ENCODE measurements around the gene OGDH.
"Not testable (repeated sequence)": the region's sequence is repeated elsewhere in the genome, so short reads cannot be mapped to it uniquely, and the experiment has no call there.

Gene OGDH

DNA sequence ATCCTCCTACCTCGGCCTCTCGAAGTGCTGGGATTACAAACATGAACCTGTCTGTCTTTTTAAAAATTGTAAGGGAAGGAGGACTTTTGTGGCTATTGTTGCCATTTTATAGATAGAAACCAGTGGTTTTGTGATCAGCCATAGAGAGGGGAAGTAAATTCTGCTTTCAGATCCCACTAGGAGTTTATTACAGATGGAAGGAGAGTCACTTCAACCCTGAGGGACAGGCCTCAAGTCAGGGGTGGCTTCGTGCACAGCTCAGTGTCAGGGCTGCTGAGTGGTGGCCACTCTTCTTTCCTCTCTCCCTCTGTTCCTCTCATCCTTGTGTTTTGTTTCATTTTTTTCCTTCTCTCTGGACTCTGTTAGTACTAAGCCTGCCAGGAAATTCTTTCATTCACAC is 60.8 kb downstream of the OGDH start:
- no peak for DNase-seq (ENCODE audit: low spot score)

DNA sequence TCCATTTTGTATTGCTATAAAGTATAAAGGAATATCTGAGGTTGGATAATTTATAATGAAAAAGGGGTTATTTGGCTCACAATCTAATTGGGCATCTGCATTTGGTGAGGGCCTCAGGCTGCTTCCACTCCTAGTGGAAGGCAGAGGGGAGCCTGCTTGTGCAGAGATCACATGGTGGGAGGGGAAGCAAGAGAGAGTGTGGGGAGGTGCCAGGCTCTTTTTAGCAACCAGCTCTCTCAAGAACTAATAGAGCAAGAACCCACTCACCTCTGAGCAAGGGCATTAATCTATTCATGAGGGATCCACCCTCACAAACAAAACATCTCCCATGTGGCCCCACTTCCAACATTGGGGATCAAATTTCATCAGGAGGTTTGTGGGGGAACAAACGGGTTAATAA is 64.6 kb downstream of the OGDH start:
- no peak for DNase-seq (ENCODE audit: low spot score)

GRCh38 chr7:44673324-44673723 is 66.9 kb downstream of the OGDH start:
- no peak for DNase-seq (ENCODE audit: low spot score)

- no peak for DNase-seq (ENCODE audit: low spot score)
Observed at GRCh38 chr7:44673771-44674170, 67.3 kb downstream of the OGDH start.

DNA sequence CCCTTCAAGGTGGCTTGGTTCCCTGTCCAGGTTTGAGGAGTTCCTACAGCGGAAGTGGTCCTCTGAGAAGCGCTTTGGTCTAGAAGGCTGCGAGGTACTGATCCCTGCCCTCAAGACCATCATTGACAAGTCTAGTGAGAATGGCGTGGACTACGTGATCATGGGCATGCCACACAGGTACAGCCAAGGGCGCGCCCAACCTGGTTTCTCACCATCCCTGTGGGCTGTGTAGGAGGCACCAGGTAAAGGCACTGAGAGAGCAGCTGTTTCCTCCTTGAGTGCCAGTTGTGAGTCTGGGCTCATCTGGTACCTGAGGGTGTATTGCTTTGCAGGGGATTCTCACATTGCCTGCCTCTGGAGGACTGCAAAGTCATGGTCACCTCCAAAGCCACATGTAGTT is 68.0 kb downstream of the OGDH start:
- DNase-seq (ENCODE audit: low spot score), result no peak

- no peak for DNase-seq (ENCODE audit: low spot score)
Observed at GRCh38 chr7:44676776-44677175, 70.3 kb downstream of the OGDH start.

DNA sequence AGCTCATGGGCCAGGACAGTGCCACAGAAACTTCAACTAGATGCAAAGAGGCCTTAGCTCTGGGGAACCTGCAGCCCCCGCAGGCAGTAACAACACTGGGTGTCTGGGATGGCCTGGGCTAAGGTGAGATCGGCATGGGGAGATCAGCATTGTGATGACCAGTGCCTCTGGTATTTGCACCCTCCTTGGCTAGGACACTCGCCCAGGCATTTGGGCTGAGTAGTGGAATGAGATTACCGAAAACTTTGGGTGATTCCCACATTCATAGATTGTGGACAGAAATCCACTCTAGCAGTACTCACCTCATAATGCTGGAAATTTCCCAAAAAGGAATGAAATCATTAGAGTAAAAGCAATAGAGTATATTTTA is 71.7 kb downstream of the OGDH start:
- DNase-seq (ENCODE audit: low spot score), result no peak

GRCh38 chr7:44678471-44679179 is 72.2 kb downstream of the OGDH start:
- DNase-seq (ENCODE audit: low spot score), result no peak

DNA sequence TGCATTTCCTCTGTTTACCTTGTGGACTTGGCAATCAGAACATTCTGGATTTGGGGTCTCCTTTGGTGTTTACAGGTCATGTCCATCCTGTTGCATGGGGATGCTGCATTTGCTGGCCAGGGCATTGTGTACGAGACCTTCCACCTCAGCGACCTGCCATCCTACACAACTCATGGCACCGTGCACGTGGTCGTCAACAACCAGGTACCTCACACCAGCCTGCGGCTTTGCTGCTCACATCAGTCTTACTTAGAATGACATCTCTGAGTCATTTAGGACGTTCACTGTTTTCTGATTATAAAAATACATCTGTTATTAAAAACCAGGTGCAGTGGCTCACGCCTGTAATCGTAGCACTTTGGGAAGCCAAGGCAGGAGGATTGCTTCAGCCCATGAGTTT is 75.2 kb downstream of the OGDH start:
- no peak for DNase-seq (ENCODE audit: low spot score)

GRCh38 chr7:44685723-44686122 is 79.3 kb downstream of the OGDH start:
- no peak for DNase-seq (ENCODE audit: low spot score)

- DNase-seq (ENCODE audit: low spot score), result no peak
Observed at GRCh38 chr7:44689427-44689826, 83.0 kb downstream of the OGDH start.

DNA sequence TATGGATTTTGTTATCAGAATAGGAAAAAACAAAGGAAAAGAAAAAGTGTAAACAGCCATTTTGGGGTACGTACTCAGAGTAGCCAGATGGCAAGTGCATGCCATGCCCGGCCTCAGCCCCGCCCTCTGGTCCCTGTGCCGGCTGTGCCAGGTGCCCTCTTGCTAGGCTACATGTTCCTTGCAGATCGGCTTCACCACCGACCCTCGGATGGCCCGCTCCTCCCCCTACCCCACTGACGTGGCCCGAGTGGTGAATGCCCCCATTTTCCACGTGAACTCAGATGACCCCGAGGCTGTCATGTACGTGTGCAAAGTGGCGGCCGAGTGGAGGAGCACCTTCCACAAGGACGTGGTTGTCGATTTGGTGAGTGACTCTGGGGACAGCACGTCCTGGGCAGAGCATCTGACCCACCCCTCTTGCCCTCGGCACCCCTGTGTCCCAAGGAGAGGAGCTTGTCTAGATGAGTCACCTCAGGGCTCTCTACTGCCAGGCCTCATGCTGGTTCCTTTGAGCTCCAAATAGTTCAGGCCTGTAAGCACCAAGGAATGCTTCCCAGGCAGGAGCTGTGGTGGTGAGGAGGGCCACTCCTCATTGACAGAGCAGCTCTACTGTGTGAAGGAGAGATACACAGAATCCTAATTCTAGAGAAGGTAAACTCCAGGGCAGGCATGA is 87.3 kb downstream of the OGDH start:
- DNase-seq (ENCODE audit: low spot score), result no peak

GRCh38 chr7:44694326-44694725 is 87.9 kb downstream of the OGDH start:
- no peak for DNase-seq (ENCODE audit: low spot score)

GRCh38 chr7:44694766-44695165 is 88.3 kb downstream of the OGDH start:
- no peak for DNase-seq (ENCODE audit: low spot score)

- no peak for DNase-seq (ENCODE audit: low spot score)
Observed at GRCh38 chr7:44695756-44696155, 89.3 kb downstream of the OGDH start.

GRCh38 chr7:44696728-44697127 is 90.3 kb downstream of the OGDH start:
- no peak for DNase-seq (ENCODE audit: low spot score)

GRCh38 chr7:44697136-44698045 is 91.0 kb downstream of the OGDH start:
- no peak for DNase-seq (ENCODE audit: low spot score)

GRCh38 chr7:44698046-44698580 is 91.7 kb downstream of the OGDH start:
- DNase-seq (ENCODE audit: low spot score), result no peak

DNA sequence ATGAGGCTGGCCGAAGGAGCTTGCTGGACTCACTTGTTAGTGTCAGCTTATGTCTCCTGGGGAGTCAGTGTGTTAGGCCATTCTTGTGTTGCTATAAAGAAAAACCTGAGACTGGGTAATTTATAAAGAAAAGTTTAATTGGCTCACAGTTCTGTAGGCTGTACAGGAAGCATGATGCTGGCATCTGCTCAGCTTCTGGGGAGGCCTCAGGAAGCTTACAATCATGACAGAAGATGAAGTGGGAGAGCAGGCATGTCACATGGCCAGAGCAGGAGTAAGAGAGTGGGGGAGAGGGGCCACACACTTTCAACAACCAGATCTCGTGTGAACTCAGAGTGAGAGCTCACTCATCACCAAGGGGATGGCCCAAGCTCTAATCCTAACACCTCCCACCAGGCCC is 93.2 kb downstream of the OGDH start:
- DNase-seq (ENCODE audit: low spot score), result not testable (repeated sequence)

GRCh38 chr7:44700322-44700721 is 93.9 kb downstream of the OGDH start:
- no peak for DNase-seq (ENCODE audit: low spot score)

- not testable (repeated sequence) for DNase-seq (ENCODE audit: low spot score)
Observed at GRCh38 chr7:44703391-44703790, 97.0 kb downstream of the OGDH start.

DNA sequence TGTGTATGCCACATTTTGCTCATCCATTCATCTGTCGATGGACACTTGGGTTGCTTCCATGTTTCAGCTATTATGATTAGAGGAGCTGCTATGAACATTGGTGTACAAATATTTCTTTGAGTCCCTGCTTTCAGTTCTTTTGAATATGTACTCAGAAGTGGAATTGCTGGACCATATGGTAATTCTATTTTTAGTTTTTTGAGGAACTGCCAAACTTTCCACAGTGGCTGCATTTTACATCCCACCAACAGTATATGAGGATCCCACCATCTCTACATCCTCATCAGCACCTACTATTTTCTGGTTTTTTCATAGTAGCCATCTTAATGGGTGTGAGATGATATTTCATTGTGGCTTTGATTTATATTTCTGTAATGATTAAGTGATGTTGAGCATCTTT is 97.5 kb downstream of the OGDH start:
- DNase-seq (ENCODE audit: low spot score), result no peak

- no peak for DNase-seq (ENCODE audit: low spot score)
Observed at GRCh38 chr7:44705434-44705833, 99.0 kb downstream of the OGDH start.
